ENCODE measurements around the gene AADACL4.

GRCh38 chr1:12610305-12610935, 33.5 kb upstream of the AADACL4 start:
- no peak for TF ChIP-seq CTCF (IDR thresholded peaks at IDR 0.05)
- TF ChIP-seq POLR2A (IDR thresholded peaks at IDR 0.05): no peak

All from lower leg skin (tissue), 3 donors.